Measurements from ENCODE around the gene SLC8A2. TPM values are rescaled to one million over a fixed set of nuclear protein-coding genes. Genes with fewer than 3 reads are reported as not detected.
A peak's percentile ranks its signal among the peaks of the same experiment; 100 is the strongest.

SLC8A2 gene
- total RNA-seq, 1 experiment from 2014 or later: 11.3 TPM

DNA sequence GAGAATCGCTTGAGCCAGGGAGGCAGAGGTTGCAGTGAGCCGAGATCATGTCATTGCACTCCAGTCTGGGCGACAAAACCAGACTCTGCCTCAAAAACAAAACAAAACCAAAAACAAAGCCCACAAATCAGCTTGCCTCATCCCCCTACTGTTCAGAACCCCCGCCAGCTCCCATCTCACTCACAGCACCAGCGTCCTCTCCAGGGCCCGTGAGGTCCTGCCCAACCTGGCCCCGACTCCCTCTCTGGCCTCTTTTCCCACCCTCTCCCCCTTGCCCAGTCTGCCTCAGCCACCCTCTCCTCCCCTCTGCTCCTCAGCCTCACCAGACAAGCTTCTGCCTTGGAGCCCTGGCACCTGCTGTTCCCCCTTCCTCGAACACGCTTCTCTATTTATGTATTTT, 3.8 kb downstream of the SLC8A2 start:
- Histone ChIP-seq H3K14ac (ENCODE audit: insufficient read depth, low read length) (no peak overlapping the region), H3K4ac (ENCODE audit: low read depth, low read length) (no peak overlapping the region), H3K4me1 (ENCODE audit: insufficient read depth, low read length) (peaks cover 7% of the 10 kb centered on the region; the same call in 1 of the 2 replicates), H2AFZ (ENCODE audit: low read length) (no peak overlapping the region), H3K4me2 (ENCODE audit: insufficient read depth, insufficient read length, low read length) (no peak overlapping the region), H4K91ac (ENCODE audit: insufficient read length, low read depth, low read length) (no peak overlapping the region), H3K27me3 (ENCODE audit: insufficient read depth, low read length) (no peaks in the 10 kb centered on the region), H3K9ac (ENCODE audit: extremely low read depth, insufficient read length, low read length) (no peak overlapping the region), H4K8ac (replicated peaks; ENCODE audit: insufficient read length, low read depth, low read length) (no peak overlapping the region), H3T11ph (ENCODE audit: low read length) (no peak overlapping the region), H3K23me2 (ENCODE audit: insufficient read length, low read depth, low read length, poor library complexity, severe bottlenecking) (peaks cover 13% of the 10 kb centered on the region), H2BK12ac (ENCODE audit: insufficient read length, low read depth, low read length) (no peak overlapping the region), H2BK20ac (ENCODE audit: low read depth, low read length, poor library complexity, severe bottlenecking) (no peak overlapping the region), H3K56ac (ENCODE audit: insufficient read length, low read depth, low read length) (no peak overlapping the region), H3K79me2 (ENCODE audit: insufficient read depth, low read length) (no peaks in the 10 kb centered on the region; the same call in 1 of the 2 replicates), H3K23ac (ENCODE audit: insufficient read length, low read depth, low read length) (no peak overlapping the region), H3K9me3 (ENCODE audit: control insufficient read depth, low read depth, low read length) (no peaks in the 10 kb centered on the region), H2BK5ac (ENCODE audit: insufficient read length, low read length) (no peak overlapping the region), H3K27ac (ENCODE audit: insufficient read length, low read depth, low read length) (no peak overlapping the region), H4K20me1 (ENCODE audit: control insufficient read depth, insufficient read depth, insufficient read length) (no peaks in the 10 kb centered on the region), H2AK5ac (ENCODE audit: insufficient read length, low read length) (no peak overlapping the region), H4K5ac (ENCODE audit: insufficient read length, low read depth, low read length) (no peak overlapping the region), H3K79me1 (ENCODE audit: insufficient read depth, low read depth, low read length, poor library complexity, severe bottlenecking) (no peaks in the 10 kb centered on the region), H2BK120ac (ENCODE audit: low read depth, low read length, poor library complexity, severe bottlenecking) (no peak overlapping the region), H3K18ac (ENCODE audit: insufficient read length, low read depth, low read length) (no peak overlapping the region), H2BK15ac (ENCODE audit: low read depth, low read length) (no peak overlapping the region)
- Mint-ChIP-seq H3K4me1 (peaks cover 27 to 48% of the 10 kb centered on the region in 2 experiments), H3K9me3 (no peaks in the 10 kb centered on the region; a peak in 1 of 5 replicates), H3K36me3 (ENCODE audit: insufficient read depth in 1 of 3, low read depth in 3 of 3) (peaks cover 0 to 1% (median 0%) of the 10 kb centered on the region in 3 experiments; a peak in 2 of 7 replicates), H3K4me3 (peak overlapping the region in 1 of 2 experiments; percentile 63; a peak in 2 of 5 replicates), H3K27me3 (ENCODE audit: low read depth) (peaks cover 25% of the 10 kb centered on the region), H3K27ac (peak overlapping the region in 2 of 3 experiments; percentile 58 to 88; a peak in 4 of 7 replicates)
- TF ChIP-seq, protein P1, sequence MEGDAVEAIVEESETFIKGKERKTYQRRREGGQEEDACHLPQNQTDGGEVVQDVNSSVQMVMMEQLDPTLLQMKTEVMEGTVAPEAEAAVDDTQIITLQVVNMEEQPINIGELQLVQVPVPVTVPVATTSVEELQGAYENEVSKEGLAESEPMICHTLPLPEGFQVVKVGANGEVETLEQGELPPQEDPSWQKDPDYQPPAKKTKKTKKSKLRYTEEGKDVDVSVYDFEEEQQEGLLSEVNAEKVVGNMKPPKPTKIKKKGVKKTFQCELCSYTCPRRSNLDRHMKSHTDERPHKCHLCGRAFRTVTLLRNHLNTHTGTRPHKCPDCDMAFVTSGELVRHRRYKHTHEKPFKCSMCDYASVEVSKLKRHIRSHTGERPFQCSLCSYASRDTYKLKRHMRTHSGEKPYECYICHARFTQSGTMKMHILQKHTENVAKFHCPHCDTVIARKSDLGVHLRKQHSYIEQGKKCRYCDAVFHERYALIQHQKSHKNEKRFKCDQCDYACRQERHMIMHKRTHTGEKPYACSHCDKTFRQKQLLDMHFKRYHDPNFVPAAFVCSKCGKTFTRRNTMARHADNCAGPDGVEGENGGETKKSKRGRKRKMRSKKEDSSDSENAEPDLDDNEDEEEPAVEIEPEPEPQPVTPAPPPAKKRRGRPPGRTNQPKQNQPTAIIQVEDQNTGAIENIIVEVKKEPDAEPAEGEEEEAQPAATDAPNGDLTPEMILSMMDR (conservative IDR thresholded peaks at IDR 0.05): no peak
- no CpG with 5 or more reads among the region's 9 CpGs for WGBS (ENCODE audit: extremely low coverage, insufficient read length, low lambda C conversion rate)
- no peak for DNase-seq

Data from H9 (cell line).